ENCODE measurements around the gene PGPEP1. TPM values are rescaled to one million over a fixed set of nuclear protein-coding genes. Genes with fewer than 3 reads are reported as not detected.
A peak's percentile ranks its signal among the peaks of the same experiment; 100 is the strongest.

PGPEP1 gene
- total RNA-seq, 6 experiments from 2014 or later = 33.0 to 55.5 (median 40.7) TPM

DNA sequence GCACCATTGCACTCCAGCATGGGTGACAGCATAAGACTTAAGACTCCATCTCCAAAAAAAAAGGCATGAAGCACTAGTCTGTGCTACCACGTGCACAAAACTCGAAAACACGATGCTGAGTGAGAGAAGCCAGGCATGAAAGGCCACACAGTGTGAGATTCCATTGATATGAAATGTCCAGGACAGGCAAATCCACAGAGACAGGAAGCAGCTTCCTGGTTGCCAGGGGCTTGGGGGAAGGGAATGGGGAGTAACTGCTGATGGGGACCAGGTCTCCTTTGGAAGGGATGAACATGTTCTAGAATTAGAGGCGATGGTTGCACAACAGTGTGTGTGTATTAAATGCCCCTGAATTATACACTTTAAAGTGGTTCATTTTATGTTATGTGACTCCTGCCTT lies 43.1 kb upstream of the PGPEP1 start:
- Histone ChIP-seq H3K9me3 (no peaks in the 10 kb centered on the region), H3K36me3 (no peaks in the 10 kb centered on the region), H3K27me3 (no peaks in the 10 kb centered on the region), H3K4me3 (no peak overlapping the region), H3K27ac (no peak overlapping the region), H3K4me1 (peaks cover 0 to 22% (median 4%) of the 10 kb centered on the region in 4 donors)
- WGBS (ENCODE audit: insufficient coverage, low coverage, low lambda C conversion rate, missing lambda C conversion rate) = 50% methylated on average over 3 of the region's 4 CpGs
- intact Hi-C loops (cut with DNase I) = no loop called here
- TF ChIP-seq, protein P1, sequence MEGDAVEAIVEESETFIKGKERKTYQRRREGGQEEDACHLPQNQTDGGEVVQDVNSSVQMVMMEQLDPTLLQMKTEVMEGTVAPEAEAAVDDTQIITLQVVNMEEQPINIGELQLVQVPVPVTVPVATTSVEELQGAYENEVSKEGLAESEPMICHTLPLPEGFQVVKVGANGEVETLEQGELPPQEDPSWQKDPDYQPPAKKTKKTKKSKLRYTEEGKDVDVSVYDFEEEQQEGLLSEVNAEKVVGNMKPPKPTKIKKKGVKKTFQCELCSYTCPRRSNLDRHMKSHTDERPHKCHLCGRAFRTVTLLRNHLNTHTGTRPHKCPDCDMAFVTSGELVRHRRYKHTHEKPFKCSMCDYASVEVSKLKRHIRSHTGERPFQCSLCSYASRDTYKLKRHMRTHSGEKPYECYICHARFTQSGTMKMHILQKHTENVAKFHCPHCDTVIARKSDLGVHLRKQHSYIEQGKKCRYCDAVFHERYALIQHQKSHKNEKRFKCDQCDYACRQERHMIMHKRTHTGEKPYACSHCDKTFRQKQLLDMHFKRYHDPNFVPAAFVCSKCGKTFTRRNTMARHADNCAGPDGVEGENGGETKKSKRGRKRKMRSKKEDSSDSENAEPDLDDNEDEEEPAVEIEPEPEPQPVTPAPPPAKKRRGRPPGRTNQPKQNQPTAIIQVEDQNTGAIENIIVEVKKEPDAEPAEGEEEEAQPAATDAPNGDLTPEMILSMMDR (IDR thresholded peaks at IDR 0.05) = no peak
- no peak for TF ChIP-seq POLR2A (IDR thresholded peaks at IDR 0.05)
- DNase-seq = no peak
- ATAC-seq = no peak

DNA sequence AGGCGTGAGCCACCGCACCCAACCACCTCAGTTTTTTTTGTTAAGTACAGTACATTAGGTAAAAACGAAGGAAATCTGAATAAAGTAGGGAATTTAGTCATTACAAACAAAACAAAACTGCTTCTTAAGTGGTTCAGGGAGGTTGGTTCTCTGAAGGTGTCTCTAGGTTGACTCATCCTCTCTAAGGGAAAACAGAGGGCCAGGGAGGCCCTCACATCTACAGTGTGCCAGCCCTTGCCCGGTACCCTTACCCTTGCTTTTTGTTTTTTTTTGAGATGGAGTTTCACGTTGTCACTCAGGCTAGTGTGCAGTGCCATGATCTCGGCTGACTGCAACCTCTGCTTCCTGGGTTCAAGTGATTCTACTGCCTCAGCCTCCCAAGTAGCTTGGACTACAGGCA lies 41.8 kb upstream of the PGPEP1 start:
- intact Hi-C loops (cut with DNase I) = no loop called here
- Histone ChIP-seq H3K9me3 (no peaks in the 10 kb centered on the region), H3K27ac (no peak overlapping the region), H3K4me1 (peaks cover 0 to 25% (median 4%) of the 10 kb centered on the region in 4 donors), H3K36me3 (no peaks in the 10 kb centered on the region), H3K27me3 (no peaks in the 10 kb centered on the region), H3K4me3 (no peak overlapping the region)
- no peak for DNase-seq
- no peak for TF ChIP-seq POLR2A (IDR thresholded peaks at IDR 0.05)
- TF ChIP-seq, protein P1 (IDR thresholded peaks at IDR 0.05) = no peak
- ATAC-seq = no peak
- 75% methylated on average over 6 of the region's 6 CpGs for WGBS (ENCODE audit: insufficient coverage, low coverage, low lambda C conversion rate, missing lambda C conversion rate)

DNA sequence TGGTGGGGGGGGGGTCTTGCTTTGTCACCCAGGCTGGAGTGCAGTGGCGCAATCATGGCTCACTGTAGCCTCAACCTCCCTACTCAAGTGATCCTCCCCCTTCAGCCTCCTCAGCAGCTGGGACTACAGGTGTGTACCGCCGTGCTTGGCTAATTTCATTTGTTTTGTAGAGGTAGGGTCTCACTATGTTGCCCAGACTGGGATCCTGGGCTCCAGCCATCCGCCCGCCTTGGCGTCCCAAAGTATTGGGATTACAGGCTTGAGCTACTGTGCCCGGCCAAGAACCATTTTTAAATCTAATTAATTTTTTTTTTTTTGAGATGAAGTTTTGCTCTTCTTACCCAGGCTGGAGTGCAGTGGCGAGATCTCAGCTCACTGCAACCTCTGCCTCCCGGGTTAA lies 40.7 kb upstream of the PGPEP1 start:
- Histone ChIP-seq H3K27me3 (no peaks in the 10 kb centered on the region), H3K36me3 (no peaks in the 10 kb centered on the region), H3K4me1 (peaks cover 0 to 27% (median 5%) of the 10 kb centered on the region in 4 donors), H3K27ac (no peak overlapping the region), H3K9me3 (no peaks in the 10 kb centered on the region), H3K4me3 (no peak overlapping the region)
- ATAC-seq (no peak), DNase-seq (no peak)
- intact Hi-C loops (cut with DNase I) = no loop called here
- TF ChIP-seq, protein P1 (IDR thresholded peaks at IDR 0.05) = no peak
- TF ChIP-seq POLR2A (IDR thresholded peaks at IDR 0.05) = no peak
- WGBS (ENCODE audit: insufficient coverage, low coverage, low lambda C conversion rate, missing lambda C conversion rate) = 100% methylated on average over 5 of the region's 9 CpGs

DNA sequence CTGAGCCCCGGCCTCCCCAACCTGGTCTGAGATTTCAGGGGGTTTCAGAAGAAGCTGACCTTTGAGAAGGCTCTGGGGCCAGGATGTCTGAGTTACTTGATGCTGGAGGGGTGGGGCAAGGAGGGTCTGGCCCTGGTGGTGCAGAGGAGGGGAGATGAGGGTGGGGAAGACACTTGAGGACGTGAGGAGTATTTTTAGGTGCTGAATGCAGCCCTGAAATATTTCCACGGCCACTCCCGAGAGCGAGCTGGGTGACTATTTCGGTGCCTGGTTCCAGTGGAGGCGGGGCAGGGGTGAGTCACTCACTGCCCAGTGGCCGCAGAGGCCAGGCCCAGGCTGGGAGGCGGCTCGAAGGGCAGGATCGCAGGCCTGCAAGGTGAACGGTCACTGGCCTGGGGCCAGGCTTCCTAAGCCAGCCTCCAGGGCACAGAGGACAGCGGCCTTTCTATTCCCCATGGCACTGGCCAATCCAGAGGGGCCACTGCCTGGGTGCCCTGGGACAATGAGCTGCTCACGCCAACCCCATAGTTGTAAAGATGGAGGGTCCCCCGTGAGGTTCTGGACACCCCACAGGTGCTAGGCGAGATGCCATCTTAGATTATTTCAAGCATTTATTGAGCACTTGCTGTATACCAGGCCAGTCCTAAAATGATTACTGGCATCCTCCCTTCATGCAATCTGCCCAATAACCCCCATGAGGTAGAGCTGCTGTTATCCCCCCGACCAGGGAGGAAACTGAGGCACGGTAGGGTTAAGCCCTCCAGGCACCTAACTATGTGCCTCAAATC lies 39.3 kb upstream of the PGPEP1 start:
- intact Hi-C loops (cut with DNase I) = no loop called here

More for the DNA sequence above, 39.3 kb upstream of the PGPEP1 start:
- Histone ChIP-seq H3K4me3 (no peak overlapping the region), H3K9me3 (no peaks in the 10 kb centered on the region), H3K4me1 (peaks cover 0 to 30% (median 5%) of the 10 kb centered on the region in 4 donors), H3K27ac (peak overlapping the region; percentile 20 to 95 (median 24)), H3K36me3 (no peaks in the 10 kb centered on the region), H3K27me3 (no peaks in the 10 kb centered on the region)
- WGBS (ENCODE audit: insufficient coverage, low coverage, low lambda C conversion rate, missing lambda C conversion rate) = 38% methylated on average over 10 of the region's 18 CpGs
- DNase-seq (peak; percentile 94 to 96 (median 96)), ATAC-seq (peak; percentile 72 to 89 (median 82))
- TF ChIP-seq, protein P1 (IDR thresholded peaks at IDR 0.05) = no peak
- no peak for TF ChIP-seq POLR2A (IDR thresholded peaks at IDR 0.05)

All from right lobe of liver (tissue), 6 donors.